Omental fat pad (tissue), 4 donors: ENCODE results near the gene HOXD9. TPM values are rescaled to one million over a fixed set of nuclear protein-coding genes. Genes with fewer than 3 reads are reported as not detected.

ENCODE experiments used
- small RNA-seq: library from RNA; depleted of rRNA; stranded (forward); fragments of <200 nt; gene quantifications from one replicate; pipeline ENCODE3, GENCODE V24; 2016
- total RNA-seq, 4 donors: library from RNA; depleted of rRNA; stranded (reverse); fragments of >200 nt; gene quantifications; one replicate each; pipeline ENCODE4 v1.1.0, GENCODE V29; 2016

HOXD9 gene
- total RNA-seq, 4 donors from 2014 or later = 0.95 to 2.6 (median 1.7) TPM

Small RNAs within 50 kb of the gene (small RNA-seq; reads per million reads assigned to genes)
- 99,455 reads per million, percentile 100 among the genes with 10 or more reads in this experiment for gene MIR10B

Other genes with a start within 250 kb of the HOXD9 start
- 10 to 100 TPM; 13.8 to 37.4 (median 22.2) TPM for gene LNPK, start 120.5 kb upstream of the HOXD9 start, total RNA-seq
- gene EVX2, start 38.8 kb upstream of the HOXD9 start, total RNA-seq = not detected
- gene HOXD13, start 30.0 kb upstream of the HOXD9 start, total RNA-seq = not detected
- not detected for gene HOXD12, start 22.9 kb upstream of the HOXD9 start, total RNA-seq
- gene HOXD11, start 15.4 kb upstream of the HOXD9 start, total RNA-seq = not detected
- gene HOXD10, start 5.9 kb upstream of the HOXD9 start, total RNA-seq = 1 to 10 TPM in 1 of 4 donors, under 1 TPM in 2, not detected in 1; 0.56 to 1.1 (median 0.56) TPM
- 10 to 100 TPM in 1 of 4 donors, 1 to 10 TPM in 3; 3.7 to 24.6 (median 7.6) TPM for gene HOXD8, start 7.0 kb downstream of the HOXD9 start, total RNA-seq
- 10 to 100 TPM in 1 of 4 donors, 1 to 10 TPM in 3; 1.0 to 14.2 (median 1.9) TPM for gene HOXD4, start 28.8 kb downstream of the HOXD9 start, total RNA-seq
- 10 to 100 TPM in 1 of 4 donors, 1 to 10 TPM in 2, under 1 TPM in 1; 0.65 to 15.8 (median 2.8) TPM for gene HOXD3, start 34.6 kb downstream of the HOXD9 start, total RNA-seq
- gene HOXD1, start 65.9 kb downstream of the HOXD9 start, total RNA-seq = under 1 TPM; 0.19 to 0.95 (median 0.53) TPM
- gene MTX2, start 146.7 kb downstream of the HOXD9 start, total RNA-seq = 10 to 100 TPM; 12.1 to 26.8 (median 21.8) TPM